ENCODE results near the gene KRT74.

GRCh38 chr12:52533686-52534470 lies 39.8 kb downstream of the KRT74 start:
- TF ChIP-seq, protein P1, sequence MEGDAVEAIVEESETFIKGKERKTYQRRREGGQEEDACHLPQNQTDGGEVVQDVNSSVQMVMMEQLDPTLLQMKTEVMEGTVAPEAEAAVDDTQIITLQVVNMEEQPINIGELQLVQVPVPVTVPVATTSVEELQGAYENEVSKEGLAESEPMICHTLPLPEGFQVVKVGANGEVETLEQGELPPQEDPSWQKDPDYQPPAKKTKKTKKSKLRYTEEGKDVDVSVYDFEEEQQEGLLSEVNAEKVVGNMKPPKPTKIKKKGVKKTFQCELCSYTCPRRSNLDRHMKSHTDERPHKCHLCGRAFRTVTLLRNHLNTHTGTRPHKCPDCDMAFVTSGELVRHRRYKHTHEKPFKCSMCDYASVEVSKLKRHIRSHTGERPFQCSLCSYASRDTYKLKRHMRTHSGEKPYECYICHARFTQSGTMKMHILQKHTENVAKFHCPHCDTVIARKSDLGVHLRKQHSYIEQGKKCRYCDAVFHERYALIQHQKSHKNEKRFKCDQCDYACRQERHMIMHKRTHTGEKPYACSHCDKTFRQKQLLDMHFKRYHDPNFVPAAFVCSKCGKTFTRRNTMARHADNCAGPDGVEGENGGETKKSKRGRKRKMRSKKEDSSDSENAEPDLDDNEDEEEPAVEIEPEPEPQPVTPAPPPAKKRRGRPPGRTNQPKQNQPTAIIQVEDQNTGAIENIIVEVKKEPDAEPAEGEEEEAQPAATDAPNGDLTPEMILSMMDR (IDR thresholded peaks at IDR 0.05), result no peak
- TF ChIP-seq TCF7L2 (IDR thresholded peaks at IDR 0.05; ENCODE audit: low read depth, low read length), result no peak
- TF ChIP-seq, protein P2, sequence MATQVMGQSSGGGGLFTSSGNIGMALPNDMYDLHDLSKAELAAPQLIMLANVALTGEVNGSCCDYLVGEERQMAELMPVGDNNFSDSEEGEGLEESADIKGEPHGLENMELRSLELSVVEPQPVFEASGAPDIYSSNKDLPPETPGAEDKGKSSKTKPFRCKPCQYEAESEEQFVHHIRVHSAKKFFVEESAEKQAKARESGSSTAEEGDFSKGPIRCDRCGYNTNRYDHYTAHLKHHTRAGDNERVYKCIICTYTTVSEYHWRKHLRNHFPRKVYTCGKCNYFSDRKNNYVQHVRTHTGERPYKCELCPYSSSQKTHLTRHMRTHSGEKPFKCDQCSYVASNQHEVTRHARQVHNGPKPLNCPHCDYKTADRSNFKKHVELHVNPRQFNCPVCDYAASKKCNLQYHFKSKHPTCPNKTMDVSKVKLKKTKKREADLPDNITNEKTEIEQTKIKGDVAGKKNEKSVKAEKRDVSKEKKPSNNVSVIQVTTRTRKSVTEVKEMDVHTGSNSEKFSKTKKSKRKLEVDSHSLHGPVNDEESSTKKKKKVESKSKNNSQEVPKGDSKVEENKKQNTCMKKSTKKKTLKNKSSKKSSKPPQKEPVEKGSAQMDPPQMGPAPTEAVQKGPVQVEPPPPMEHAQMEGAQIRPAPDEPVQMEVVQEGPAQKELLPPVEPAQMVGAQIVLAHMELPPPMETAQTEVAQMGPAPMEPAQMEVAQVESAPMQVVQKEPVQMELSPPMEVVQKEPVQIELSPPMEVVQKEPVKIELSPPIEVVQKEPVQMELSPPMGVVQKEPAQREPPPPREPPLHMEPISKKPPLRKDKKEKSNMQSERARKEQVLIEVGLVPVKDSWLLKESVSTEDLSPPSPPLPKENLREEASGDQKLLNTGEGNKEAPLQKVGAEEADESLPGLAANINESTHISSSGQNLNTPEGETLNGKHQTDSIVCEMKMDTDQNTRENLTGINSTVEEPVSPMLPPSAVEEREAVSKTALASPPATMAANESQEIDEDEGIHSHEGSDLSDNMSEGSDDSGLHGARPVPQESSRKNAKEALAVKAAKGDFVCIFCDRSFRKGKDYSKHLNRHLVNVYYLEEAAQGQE (IDR thresholded peaks at IDR 0.05; ENCODE audit: insufficient read depth in 1 of 2, low read depth in 2 of 2, low read length in 1 of 2), result no peak
